Activated T-cell treated with anti-CD3 and anti-CD28 coated beads, Interleukin-2, amount 50 U/mL, for 48 hours (primary cell): ENCODE results near the gene BBS2.

Experiments
- DNase-seq, 2 experiments: peaks; one replicate each; pipeline ENCODE4 v3.0.0-alpha.2; 2020

The BBS2 gene

GRCh38 chr16:56519459-56520250 lies at the start of gene BBS2:
TSS of gene BBS2 (minus strand) at chr16:56520024. CDS start at chr16:56519862, 162 bp downstream.
- DNase-seq: peak; percentile 95 to 96

- no peak for DNase-seq
Measured at GRCh38 chr16:56564793-56565477, 45.1 kb upstream of the BBS2 start, which contains the start of gene MT4. TSS of gene MT4 (plus strand) at chr16:56565073. CDS start at chr16:56565129, 56 bp downstream.

GRCh38 chr16:56561126-56561525 lies 41.3 kb upstream of the BBS2 start:
- DNase-seq: no peak

GRCh38 chr16:56560447-56560846 lies 40.6 kb upstream of the BBS2 start:
- no peak for DNase-seq

GRCh38 chr16:56559109-56559508 lies 39.3 kb upstream of the BBS2 start:
- DNase-seq: no peak

- no peak for DNase-seq
Measured at GRCh38 chr16:56558024-56558747, 38.4 kb upstream of the BBS2 start.

- no peak for DNase-seq
Measured at GRCh38 chr16:56554441-56554840, 34.6 kb upstream of the BBS2 start.

GRCh38 chr16:56551796-56552738 lies 32.2 kb upstream of the BBS2 start:
- DNase-seq: no peak

- peak; percentile 45 to 51 for DNase-seq
Measured at GRCh38 chr16:56549744-56550385, 30.0 kb upstream of the BBS2 start.

- no peak for DNase-seq
Measured at GRCh38 chr16:56549161-56549560, 29.3 kb upstream of the BBS2 start.

- no peak for DNase-seq
Measured at GRCh38 chr16:56547949-56548567, 28.2 kb upstream of the BBS2 start.

GRCh38 chr16:56547120-56547948 lies 27.5 kb upstream of the BBS2 start:
- no peak for DNase-seq

- no peak for DNase-seq
Measured at GRCh38 chr16:56542039-56542438, 22.2 kb upstream of the BBS2 start.

- DNase-seq: no peak
Measured at GRCh38 chr16:56539656-56540055, 19.8 kb upstream of the BBS2 start.

GRCh38 chr16:56538331-56538730 lies 18.5 kb upstream of the BBS2 start:
- DNase-seq: no peak

- no peak for DNase-seq
Measured at GRCh38 chr16:56534847-56535383, 15.1 kb upstream of the BBS2 start.

- no peak for DNase-seq
Measured at GRCh38 chr16:56532714-56533113, 12.9 kb upstream of the BBS2 start.

GRCh38 chr16:56530872-56531271 lies 11.0 kb upstream of the BBS2 start:
- DNase-seq: no peak

GRCh38 chr16:56525236-56525635 lies 5.4 kb upstream of the BBS2 start:
- no peak for DNase-seq

- no peak for DNase-seq
Measured at GRCh38 chr16:56520251-56520577, 390 bp upstream of the BBS2 start.
